Bone marrow (tissue), 2 donors: Measurements from ENCODE around the gene NTRK2.

Experiments
- DNase-seq, 2 donors: peaks; one replicate each; lab custom pipeline; 2025; lab: John Stamatoyannopoulos, UW

Gene NTRK2

GRCh38 chr9:84681516-84682285 is 12.2 kb downstream of the NTRK2 start:
- DNase-seq, result no peak

- DNase-seq, result no peak
These were observed 16.5 kb downstream of the NTRK2 start for GRCh38 chr9:84686068-84686467.

- no peak for DNase-seq
These were observed 19.4 kb downstream of the NTRK2 start for GRCh38 chr9:84688956-84689355.

GRCh38 chr9:84691634-84692033 is 22.1 kb downstream of the NTRK2 start:
- no peak for DNase-seq

- DNase-seq, result no peak
These were observed 24.7 kb downstream of the NTRK2 start for GRCh38 chr9:84694248-84694647.

- no peak for DNase-seq
These were observed 27.5 kb downstream of the NTRK2 start for GRCh38 chr9:84697042-84697441.

- DNase-seq, result no peak
These were observed 28.1 kb downstream of the NTRK2 start for GRCh38 chr9:84697509-84698114.

GRCh38 chr9:84698323-84698722 is 28.8 kb downstream of the NTRK2 start:
- DNase-seq, result no peak

GRCh38 chr9:84699984-84700383 is 30.5 kb downstream of the NTRK2 start:
- no peak for DNase-seq

GRCh38 chr9:84701801-84702200 is 32.3 kb downstream of the NTRK2 start:
- DNase-seq, result no peak

GRCh38 chr9:84702471-84702870 is 32.9 kb downstream of the NTRK2 start:
- no peak for DNase-seq

GRCh38 chr9:84703793-84704192 is 34.3 kb downstream of the NTRK2 start:
- no peak for DNase-seq

- no peak for DNase-seq
These were observed 35.6 kb downstream of the NTRK2 start for GRCh38 chr9:84705128-84705527.

- DNase-seq, result no peak
These were observed 38.9 kb downstream of the NTRK2 start for GRCh38 chr9:84708400-84708799.

- no peak for DNase-seq
These were observed 39.5 kb downstream of the NTRK2 start for GRCh38 chr9:84709056-84709455.

GRCh38 chr9:84710701-84711397 is 41.3 kb downstream of the NTRK2 start:
- no peak for DNase-seq

- no peak for DNase-seq
These were observed 41.9 kb downstream of the NTRK2 start for GRCh38 chr9:84711398-84711777.

GRCh38 chr9:84711936-84712335 is 42.4 kb downstream of the NTRK2 start:
- DNase-seq, result no peak

GRCh38 chr9:84716217-84716616 is 46.7 kb downstream of the NTRK2 start:
- no peak for DNase-seq

GRCh38 chr9:84718476-84718875 is 48.9 kb downstream of the NTRK2 start:
- no peak for DNase-seq

GRCh38 chr9:84722388-84722989 is 53.0 kb downstream of the NTRK2 start:
- no peak for DNase-seq

- no peak for DNase-seq
These were observed 53.9 kb downstream of the NTRK2 start for GRCh38 chr9:84723426-84723825.

- DNase-seq, result no peak
These were observed 62.2 kb downstream of the NTRK2 start for GRCh38 chr9:84731696-84732095.
